Lower lobe of right lung (tissue), 2 donors: ENCODE measurements around the gene FBP2. TPM values are rescaled to one million over a fixed set of nuclear protein-coding genes. Genes with fewer than 3 reads are reported as not detected.

ENCODE experiments used
- ATAC-seq, 2 donors: fragments of 200-7000 bp; cut with Tn5 transposase; one replicate each; pipeline ENCODE4 v1.9.1; 2020 to 2022; ENCODE audit warnings: mild to moderate bottlenecking in 2 of 2, moderate library complexity in 2 of 2
- DNase-seq: peaks from one replicate; pipeline ENCODE4 v3.0.0-alpha.2; 2020
- H3K27ac ChIP-seq: fragments of 200-600 bp; one replicate; pipeline ENCODE4 v1.8.0; 2022
- H3K27me3 ChIP-seq: fragments of 200-600 bp; one replicate; pipeline ENCODE4 v1.8.0; 2022; ENCODE audit warnings: low read depth
- H3K36me3 ChIP-seq: fragments of 200-600 bp; one replicate; pipeline ENCODE4 v1.8.0; 2022; ENCODE audit warnings: mild to moderate bottlenecking
- H3K4me1 ChIP-seq: fragments of 200-600 bp; one replicate; pipeline ENCODE4 v1.8.0; 2022
- H3K4me3 ChIP-seq: fragments of 200-600 bp; one replicate; pipeline ENCODE4 v1.8.0; 2022; ENCODE audit warnings: mild to moderate bottlenecking
- H3K9me3 ChIP-seq: fragments of 200-600 bp; one replicate; pipeline ENCODE4 v1.8.0; 2022
- intact Hi-C: fragments of 100-400 bp; cut with DNase I; formaldehyde crosslinking; loops from one replicate; pipeline ENCODE4 v1.11.0; 2022
- total RNA-seq: library from RNA; stranded (reverse); fragmentation: NEBNext Ultra II Directional; extraction: Animal tissue kit (Norgen Biotek cat#: 25700); gene quantifications from one replicate; pipeline ENCODE4 v1.2.1, GENCODE V29; 2021
- TF ChIP-seq, protein P1 (sequence below): fragments of 200-600 bp; IDR thresholded peaks from one replicate; pipeline ENCODE4 v1.8.0; 2022; ENCODE audit warnings: antibody characterized with exemption, mild to moderate bottlenecking
- donor health status: DM: no; HTN: yes; CAD: no; lungs with severe emphysema.

FBP2 gene
- total RNA-seq, 1 donor from 2014 or later: not detected

GRCh38 chr9:94584555-94584954, 9.1 kb downstream of the FBP2 start:
- H3K27ac ChIP-seq: no peak overlapping the region
- DNase-seq (no peak), ATAC-seq (no peak)
- no peaks in the 10 kb centered on the region for H3K9me3 ChIP-seq
- TF ChIP-seq, protein P1, sequence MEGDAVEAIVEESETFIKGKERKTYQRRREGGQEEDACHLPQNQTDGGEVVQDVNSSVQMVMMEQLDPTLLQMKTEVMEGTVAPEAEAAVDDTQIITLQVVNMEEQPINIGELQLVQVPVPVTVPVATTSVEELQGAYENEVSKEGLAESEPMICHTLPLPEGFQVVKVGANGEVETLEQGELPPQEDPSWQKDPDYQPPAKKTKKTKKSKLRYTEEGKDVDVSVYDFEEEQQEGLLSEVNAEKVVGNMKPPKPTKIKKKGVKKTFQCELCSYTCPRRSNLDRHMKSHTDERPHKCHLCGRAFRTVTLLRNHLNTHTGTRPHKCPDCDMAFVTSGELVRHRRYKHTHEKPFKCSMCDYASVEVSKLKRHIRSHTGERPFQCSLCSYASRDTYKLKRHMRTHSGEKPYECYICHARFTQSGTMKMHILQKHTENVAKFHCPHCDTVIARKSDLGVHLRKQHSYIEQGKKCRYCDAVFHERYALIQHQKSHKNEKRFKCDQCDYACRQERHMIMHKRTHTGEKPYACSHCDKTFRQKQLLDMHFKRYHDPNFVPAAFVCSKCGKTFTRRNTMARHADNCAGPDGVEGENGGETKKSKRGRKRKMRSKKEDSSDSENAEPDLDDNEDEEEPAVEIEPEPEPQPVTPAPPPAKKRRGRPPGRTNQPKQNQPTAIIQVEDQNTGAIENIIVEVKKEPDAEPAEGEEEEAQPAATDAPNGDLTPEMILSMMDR: no peak
- H3K27me3 ChIP-seq: no peaks in the 10 kb centered on the region
- intact Hi-C loops: no loop called here
- H3K36me3 ChIP-seq: no peaks in the 10 kb centered on the region
- H3K4me3 ChIP-seq: no peak overlapping the region
- peaks cover 6% of the 10 kb centered on the region for H3K4me1 ChIP-seq

GRCh38 chr9:94581728-94582127, 11.9 kb downstream of the FBP2 start:
- intact Hi-C loops: no loop called here
- DNase-seq (no peak), ATAC-seq (no peak)
- Histone ChIP-seq H3K4me3 (no peak overlapping the region), H3K4me1 (no peaks in the 10 kb centered on the region), H3K9me3 (no peaks in the 10 kb centered on the region), H3K36me3 (no peaks in the 10 kb centered on the region), H3K27me3 (no peaks in the 10 kb centered on the region), H3K27ac (no peak overlapping the region)
- TF ChIP-seq, protein P1: no peak

DNA sequence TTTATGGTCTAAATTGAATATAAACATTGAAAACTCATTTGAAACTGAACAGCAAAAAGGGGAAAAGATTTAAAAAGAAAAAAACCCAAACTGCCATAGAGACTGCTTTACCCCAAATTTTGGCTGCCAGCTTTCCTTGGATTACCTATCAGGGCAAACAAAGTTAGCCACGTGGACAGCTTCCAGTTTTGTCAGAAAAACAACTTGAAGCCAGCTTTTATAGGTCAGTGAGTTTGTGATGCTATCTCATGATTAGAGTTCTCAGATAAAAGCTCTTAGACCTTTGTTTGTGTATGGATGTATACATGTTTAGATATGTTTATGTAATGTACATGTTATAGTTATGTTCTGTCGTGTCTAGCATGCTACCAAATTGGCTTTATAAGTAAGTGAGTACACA, 16.1 kb downstream of the FBP2 start:
- Histone ChIP-seq H3K27ac (no peak overlapping the region), H3K27me3 (no peaks in the 10 kb centered on the region), H3K36me3 (no peaks in the 10 kb centered on the region), H3K4me1 (no peaks in the 10 kb centered on the region), H3K4me3 (no peak overlapping the region), H3K9me3 (no peaks in the 10 kb centered on the region)
- DNase-seq: no peak
- no peak for ATAC-seq
- TF ChIP-seq, protein P1: no peak
- intact Hi-C loops: no loop called here

GRCh38 chr9:94577036-94577435, 16.6 kb downstream of the FBP2 start:
- no peak overlapping the region for H3K27ac ChIP-seq
- no peak for ATAC-seq
- intact Hi-C loops: no loop called here
- H3K4me1 ChIP-seq: no peaks in the 10 kb centered on the region
- no peaks in the 10 kb centered on the region for H3K36me3 ChIP-seq
- H3K27me3 ChIP-seq: no peaks in the 10 kb centered on the region
- no peak overlapping the region for H3K4me3 ChIP-seq
- TF ChIP-seq, protein P1: no peak
- DNase-seq: no peak
- H3K9me3 ChIP-seq: no peaks in the 10 kb centered on the region

- TF ChIP-seq, protein P1: no peak
- Histone ChIP-seq H3K27ac (no peak overlapping the region), H3K9me3 (no peaks in the 10 kb centered on the region), H3K27me3 (no peaks in the 10 kb centered on the region), H3K36me3 (no peaks in the 10 kb centered on the region), H3K4me1 (no peaks in the 10 kb centered on the region), H3K4me3 (no peak overlapping the region)
- ATAC-seq (peak in 1 of 2 donors; percentile 42), DNase-seq (no peak)
- intact Hi-C loops: no loop called here
Measured at GRCh38 chr9:94576131-94576530, 17.5 kb downstream of the FBP2 start.
